ENCODE results near the gene JAZF1.

JAZF1 gene

GRCh38 chr7:28222636-28223035 lies 42.0 kb upstream of the JAZF1 start:
- H3K27ac ChIP-seq, result no peak overlapping the region
- TF ChIP-seq CTCF (conservative IDR thresholded peaks at IDR 0.05), result no peak

GRCh38 chr7:28219793-28220192 lies 39.2 kb upstream of the JAZF1 start:
- no peak for TF ChIP-seq CTCF (conservative IDR thresholded peaks at IDR 0.05)
- no peak overlapping the region for H3K27ac ChIP-seq

GRCh38 chr7:28217143-28217542 lies 36.5 kb upstream of the JAZF1 start:
- H3K27ac ChIP-seq, result no peak overlapping the region; the same call in 1 of the 2 replicates
- TF ChIP-seq CTCF (conservative IDR thresholded peaks at IDR 0.05), result no peak

GRCh38 chr7:28211006-28211405 lies 30.4 kb upstream of the JAZF1 start:
- H3K27ac ChIP-seq, result no peak overlapping the region
- no peak for TF ChIP-seq CTCF (conservative IDR thresholded peaks at IDR 0.05)

- H3K27ac ChIP-seq, result no peak overlapping the region
Observed at GRCh38 chr7:28208506-28208905, 27.9 kb upstream of the JAZF1 start.

GRCh38 chr7:28207486-28208158 lies 27.0 kb upstream of the JAZF1 start:
- no peak overlapping the region for H3K27ac ChIP-seq
- no peak for TF ChIP-seq CTCF (conservative IDR thresholded peaks at IDR 0.05)

More at GRCh38 chr7:28208506-28208905, 27.9 kb upstream of the JAZF1 start:
- no peak for TF ChIP-seq CTCF (conservative IDR thresholded peaks at IDR 0.05)

GRCh38 chr7:28205506-28205905 lies 24.9 kb upstream of the JAZF1 start:
- no peak overlapping the region for H3K27ac ChIP-seq
- no peak for TF ChIP-seq CTCF (conservative IDR thresholded peaks at IDR 0.05)
